HG03432 (cell line): ENCODE results near the gene DYNC2H1.

Experiments used
- ATAC-seq: cut with Tn5 transposase; IDR thresholded peaks from one replicate; pipeline ENCODE4 v1.9.1; 2021; ENCODE audit warnings: mild to moderate bottlenecking, moderate library complexity; ENCODE audit not compliant: unreplicated experiment

The DYNC2H1 gene

DNA sequence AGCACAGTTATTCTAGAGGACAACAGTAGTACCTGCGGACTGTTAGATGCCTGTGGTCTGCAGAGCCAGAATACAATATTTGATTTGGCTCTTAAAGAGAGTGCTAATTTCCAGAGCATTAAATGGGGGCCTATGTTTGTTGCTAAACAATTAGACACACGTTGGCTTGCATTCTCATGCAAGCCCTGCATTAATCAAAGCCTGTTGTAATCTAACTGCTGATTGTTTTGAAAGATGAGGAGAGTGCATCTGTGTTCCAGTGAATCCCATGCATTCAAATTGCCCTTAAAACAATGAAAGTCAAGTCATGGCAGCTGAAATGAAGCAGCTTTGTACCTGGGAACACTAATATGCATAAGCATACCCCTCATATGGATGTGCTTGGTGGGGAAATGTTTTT lies 419.4 kb downstream of the DYNC2H1 start:
- ATAC-seq: no peak

DNA sequence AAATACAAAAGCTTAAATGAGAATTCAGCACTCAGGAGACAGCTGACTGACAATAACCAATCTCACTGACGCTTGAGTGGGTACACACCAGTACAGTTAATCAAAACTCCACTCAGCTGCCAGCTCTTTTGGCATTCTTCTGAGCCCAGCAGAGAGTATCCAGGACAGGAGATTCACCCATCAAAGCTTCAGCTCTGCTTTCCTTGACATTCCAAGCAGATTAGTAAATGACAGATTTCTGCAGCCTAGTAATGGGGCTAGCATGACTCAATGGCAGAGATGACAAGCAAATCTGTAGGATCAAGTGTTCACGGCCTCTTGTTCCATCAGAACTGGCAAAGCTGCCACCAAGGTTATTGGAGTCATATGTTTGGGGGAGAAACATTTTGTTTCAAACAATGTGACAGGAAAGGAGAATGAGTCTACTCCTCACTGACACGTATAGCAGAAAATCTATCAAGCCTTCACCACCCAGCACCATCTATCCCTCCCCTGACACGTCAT lies 420.0 kb downstream of the DYNC2H1 start:
- ATAC-seq: no peak
